HG03342 (cell line): ENCODE data around the gene GRHL3.
A peak's percentile ranks its signal among the peaks of the same experiment; 100 is the strongest.

Experiments
- ATAC-seq: cut with Tn5 transposase; IDR thresholded peaks from one replicate; pipeline ENCODE4 v1.9.1; 2021; ENCODE audit warnings: mild to moderate bottlenecking, moderate library complexity; ENCODE audit not compliant: unreplicated experiment

The GRHL3 gene

DNA sequence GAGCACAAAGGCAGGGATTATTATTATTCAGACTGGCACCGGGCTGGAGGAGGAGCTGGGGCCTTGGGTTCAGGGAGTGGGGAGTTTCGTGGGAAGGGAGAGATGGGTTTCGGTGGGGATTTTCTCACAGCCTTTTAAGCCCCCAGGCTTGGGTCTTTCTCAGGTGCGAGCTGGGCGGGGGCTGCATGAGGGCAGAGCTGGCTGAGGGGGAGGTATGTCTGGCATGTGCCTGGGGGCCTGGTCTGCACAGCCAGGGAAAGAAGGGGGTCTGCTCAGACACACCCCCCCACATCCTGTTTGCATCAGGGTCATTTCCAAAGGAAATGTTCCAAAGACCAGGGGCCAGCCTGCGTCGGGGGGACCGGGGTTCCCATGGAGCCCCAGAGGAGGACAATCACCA lies 21.6 kb downstream of the GRHL3 start:
- ATAC-seq, result no peak

DNA sequence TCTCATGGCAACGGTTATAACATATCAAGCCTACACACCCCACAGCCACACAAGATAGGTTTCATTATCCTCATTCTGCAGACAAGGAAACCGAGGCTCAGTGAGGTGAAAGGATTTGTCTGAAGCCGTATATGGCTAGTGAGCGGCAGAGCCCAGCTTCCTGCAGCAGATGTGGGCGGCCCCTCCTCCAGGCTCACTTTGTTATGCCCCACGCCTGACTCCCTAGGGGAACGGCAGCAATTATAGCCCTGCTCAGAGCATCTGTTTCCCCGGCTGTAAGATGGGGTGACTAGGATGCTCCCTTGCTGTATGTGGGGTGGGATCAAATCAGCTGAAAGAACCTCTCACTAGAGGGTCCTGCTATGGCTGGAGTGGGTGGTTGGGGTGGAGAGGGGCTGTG lies 22.1 kb downstream of the GRHL3 start:
- ATAC-seq, result no peak

DNA sequence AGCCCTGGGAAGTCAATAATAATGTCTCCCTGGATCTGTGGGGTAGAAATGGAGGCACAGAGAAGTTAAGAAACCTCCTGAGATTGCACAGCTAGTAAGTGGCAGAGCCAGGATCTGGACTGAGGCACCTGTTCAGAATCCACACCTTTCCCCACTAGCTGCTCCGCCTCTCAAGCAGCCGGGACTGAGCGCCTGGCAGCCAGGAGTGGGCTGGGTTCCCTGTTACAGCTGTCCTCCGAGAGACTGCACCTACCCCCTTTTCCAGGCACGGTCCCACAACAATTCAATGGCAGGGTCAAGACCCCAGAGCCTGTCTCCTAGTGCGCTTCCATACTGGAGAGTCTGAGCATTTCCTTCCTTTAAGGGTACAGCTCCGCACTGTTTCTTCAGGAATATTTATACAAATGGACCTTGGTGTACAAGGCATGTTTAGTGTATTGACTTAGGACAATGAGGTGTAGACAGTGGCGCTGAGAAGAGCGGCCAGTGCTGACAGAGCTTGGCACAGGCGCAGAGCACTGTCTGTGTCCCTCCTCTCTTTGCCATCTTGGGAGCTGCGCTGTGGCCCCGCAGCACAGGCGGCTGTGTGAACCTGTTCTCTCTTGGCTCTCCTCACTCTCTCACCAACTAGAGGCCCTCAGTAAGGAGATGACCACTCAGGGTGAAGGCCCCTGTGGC lies 24.4 kb downstream of the GRHL3 start:
- no peak for ATAC-seq

DNA sequence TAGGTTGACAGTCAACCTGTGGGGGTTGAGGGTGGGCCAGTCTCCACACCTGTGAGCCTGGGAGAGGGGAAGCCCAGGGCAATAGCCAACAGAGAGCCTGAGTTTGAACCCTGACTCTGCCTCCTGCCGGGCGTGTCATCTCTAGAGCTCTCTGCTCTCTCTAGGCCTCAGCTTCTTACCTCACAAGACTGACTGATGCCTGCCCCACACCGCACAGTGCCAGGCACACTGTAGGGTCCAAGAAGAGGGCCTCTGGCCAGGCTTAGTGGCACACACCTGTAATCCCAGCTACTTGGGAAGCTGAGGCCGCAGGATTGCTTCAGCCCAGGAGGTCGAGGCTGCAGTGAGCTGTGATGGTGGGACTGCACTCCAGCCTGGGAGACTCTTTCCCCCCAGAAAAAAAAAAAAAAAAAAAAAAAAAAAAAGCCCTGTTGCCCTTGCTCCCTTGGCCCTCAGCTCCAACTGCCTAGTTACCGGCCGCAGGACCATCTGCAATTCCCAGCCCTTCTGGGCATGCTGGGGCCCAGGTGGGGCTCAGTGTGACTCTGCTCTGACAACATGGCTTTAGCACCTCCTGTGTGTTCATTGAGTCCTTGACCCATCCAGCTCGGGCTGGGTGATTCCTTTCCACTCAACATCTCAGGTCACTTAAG lies 25.1 kb downstream of the GRHL3 start:
- ATAC-seq, result no peak

DNA sequence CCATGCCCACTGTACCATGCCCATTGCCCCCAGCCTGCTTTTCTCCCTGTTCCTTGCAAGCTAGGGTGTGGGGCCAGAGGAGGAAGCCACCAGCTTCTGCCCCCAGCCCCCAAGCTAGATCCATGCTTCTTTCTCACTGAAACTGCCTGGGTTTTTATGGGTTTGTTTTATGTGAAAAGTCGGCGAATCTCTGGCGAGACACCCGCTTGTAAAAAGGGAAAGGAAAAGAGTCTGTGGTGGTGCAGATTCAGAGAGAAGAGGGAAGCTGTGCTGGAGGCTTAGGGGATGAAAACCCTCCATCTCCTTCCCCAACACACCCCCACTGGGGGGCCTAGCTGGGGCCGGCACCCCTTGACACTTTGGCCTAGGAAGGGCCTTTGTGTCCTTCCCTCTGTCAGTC lies 26.2 kb downstream of the GRHL3 start:
- no peak for ATAC-seq

DNA sequence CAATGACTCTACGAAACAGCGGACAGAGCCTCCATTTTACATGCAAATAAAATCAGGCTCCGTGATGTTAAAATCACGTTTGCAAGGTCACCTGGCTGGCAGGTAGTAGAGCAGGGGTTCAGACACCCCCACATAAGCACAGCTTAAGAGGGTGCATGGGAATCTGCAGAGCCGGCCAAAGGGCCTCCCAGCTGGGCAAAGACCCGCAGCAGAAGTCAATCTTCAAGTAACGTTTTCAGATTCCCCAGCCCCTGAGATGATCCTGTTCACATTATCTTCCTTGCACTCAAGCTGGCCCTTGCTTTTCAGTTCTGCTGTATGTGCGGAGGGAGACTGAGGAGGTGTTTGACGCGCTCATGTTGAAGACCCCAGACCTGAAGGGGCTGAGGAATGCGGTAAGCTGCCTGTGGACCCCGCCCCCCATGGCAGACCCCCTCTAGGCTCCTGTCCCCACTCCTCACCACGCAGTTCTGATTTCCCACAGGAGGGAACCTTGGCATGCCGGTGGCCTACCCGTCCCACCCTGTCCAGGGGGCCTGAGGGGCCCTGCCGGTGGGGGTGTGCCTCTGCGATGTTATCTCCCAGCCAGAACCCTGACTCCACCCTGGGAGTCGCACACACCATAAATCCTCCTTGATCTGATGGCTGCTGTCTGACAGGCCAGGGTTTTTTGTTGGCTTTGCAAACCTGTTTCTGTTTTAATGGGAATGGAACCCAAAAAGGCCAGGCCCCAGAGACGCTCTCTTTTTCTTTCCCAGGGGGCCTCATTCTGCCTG lies 28.2 kb downstream of the GRHL3 start:
- ATAC-seq, result no peak

DNA sequence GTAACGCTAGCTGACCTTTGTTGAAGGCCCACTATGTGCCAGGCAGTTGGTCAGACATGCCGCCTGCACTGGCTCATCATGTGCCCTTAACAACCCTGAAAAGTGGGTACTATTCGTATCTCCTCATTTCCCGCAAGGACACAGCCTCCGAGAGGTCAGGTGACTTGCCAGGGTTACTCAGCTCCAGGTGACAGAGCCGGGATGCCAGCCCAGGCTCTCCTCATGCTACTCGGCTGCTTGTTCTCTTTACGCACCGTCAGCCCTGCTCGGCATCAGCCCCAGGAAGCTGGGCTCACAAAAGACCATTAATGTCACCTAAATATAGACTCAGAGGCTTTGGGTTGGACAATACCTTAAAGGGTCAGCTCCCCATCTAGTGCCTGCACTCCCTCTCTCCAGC lies 29.0 kb downstream of the GRHL3 start:
- no peak for ATAC-seq

DNA sequence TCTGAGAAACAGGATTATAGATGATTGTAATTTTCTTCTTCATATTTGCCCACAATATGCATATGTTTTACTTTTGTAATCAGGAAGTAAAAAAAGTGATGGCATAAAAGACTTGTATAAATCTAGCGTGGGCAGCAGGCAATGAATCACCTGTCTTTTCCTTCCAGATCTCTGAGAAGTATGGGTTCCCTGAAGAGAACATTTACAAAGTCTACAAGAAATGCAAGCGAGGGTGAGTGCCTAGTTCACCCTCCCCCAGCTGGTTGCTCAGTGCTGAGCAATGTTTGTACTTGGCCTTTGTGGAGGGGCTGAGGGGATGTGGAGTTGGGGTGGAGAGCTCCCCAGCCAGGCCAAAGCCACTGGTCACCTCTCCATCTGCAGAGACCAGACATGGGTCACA lies 30.7 kb downstream of the GRHL3 start:
- no peak for ATAC-seq

DNA sequence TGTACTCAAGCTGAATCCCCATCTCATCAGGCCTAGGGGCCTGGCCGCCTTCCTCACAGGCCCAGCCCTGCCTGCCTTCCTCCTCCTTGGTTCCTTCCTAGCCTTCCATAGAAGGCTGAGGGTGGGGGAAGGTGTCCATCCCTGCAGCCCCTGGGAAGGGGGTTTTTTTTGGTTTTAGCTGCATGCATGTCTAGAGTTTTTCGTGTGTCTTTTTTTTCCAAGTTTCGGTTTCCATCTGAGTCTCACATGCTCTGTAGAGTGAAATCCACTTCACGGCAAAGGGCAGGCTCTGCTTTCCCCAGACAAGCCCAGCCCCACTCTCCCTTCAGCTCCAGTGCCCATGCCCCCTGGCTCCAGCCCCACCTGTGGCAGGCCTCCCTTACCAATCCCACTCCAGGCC lies 32.1 kb downstream of the GRHL3 start:
- no peak for ATAC-seq

DNA sequence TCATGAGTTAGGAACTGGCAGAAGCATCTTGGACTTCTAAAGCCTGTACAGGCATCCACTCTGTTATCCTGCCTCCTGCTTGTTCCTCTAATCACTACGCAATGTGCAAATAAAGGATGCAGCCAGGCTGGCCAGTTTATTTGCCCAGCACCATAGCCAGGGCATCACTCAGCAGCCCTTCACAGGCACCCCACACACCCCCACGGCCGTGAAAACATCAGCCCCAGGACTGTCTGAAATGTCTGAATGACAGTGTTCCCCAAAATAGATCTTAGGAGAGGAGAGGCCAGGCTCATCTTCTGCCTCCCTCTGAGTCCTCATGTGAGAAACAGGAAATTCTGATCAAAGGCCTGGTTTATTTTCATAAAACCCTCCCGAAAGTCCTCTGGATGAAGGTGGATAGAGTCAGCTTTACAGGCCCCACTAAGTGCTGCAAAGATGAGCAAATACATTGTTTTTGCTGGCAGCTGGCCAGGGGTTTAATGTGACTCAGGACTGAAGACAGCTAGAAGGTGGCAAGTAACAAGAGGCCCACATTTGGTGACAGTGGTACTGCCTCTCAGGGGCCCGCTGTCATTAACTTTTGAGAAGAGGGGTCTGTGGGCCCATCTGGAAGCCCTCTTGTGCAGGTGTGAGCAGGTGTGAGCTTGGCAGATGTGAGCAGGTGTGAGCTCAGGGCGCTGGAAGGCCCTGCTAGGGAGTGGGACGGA lies 32.9 kb downstream of the GRHL3 start:
- no peak for ATAC-seq

DNA sequence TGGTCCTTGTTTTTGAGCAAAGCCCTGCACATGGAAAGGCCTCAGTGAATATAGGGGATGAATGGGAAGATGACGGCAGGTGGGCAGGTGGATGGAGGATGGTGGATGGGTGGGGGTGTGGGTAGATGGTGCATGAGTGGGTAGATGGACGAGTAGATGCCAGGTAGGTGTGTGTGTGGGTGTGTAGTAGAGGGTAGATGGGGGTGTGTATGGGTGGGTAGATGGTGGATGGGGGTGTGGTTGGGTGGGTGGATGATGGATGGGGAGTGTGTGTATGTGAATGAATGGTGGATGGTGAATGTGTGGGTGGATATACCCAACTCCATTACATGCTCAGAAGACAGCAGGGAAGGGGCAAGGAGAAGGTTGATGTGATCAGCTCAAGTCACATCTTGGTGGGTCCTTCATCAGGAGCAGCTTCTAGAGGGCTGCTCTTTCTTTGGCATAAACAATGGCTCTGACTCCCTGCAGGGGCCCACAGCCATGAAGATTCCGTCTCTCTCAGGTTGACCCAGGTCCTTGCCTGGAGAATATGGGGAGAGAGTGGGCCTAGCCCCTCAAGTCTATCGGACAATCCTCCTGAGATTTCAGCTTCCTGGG lies 34.2 kb downstream of the GRHL3 start:
- no peak for ATAC-seq

DNA sequence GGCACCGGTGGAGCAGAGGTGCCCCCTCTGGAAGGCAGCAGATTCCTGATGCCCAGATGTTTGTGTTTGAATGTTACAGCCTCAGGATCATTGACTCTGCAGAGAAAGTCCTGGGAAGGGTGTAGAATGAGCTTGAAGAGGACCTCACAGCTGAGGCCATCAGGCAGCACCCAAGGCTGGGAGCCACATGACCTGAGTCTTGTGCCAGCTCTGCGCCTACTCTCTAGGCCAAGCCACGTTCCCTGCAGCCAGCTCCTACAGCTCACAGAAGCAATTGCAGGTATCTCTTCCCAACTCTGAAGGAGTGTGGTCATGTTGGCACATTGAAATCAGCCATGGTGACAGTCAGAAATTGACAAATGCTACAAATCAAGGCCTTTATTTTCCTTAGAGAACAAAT lies 36.3 kb downstream of the GRHL3 start:
- no peak for ATAC-seq

DNA sequence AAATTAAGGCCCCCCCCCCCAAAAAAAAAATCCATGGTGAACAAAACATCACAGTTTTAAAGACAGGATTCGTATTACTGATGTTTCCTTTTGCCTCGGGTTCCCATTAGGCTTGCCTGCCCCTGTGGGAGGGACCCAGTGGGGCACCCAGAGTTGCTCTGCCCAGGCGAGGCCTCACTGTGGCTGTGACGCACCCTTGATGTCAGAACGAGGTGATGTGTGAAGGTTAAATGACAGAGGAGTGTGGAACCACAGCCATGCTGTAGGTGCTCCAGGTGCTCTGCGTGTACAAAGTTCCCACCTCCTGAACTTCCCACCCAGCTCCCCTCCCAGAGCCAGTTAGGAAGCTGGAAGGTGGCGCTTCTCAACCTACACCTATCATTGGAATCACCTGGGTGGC lies 37.9 kb downstream of the GRHL3 start:
- no peak for ATAC-seq

DNA sequence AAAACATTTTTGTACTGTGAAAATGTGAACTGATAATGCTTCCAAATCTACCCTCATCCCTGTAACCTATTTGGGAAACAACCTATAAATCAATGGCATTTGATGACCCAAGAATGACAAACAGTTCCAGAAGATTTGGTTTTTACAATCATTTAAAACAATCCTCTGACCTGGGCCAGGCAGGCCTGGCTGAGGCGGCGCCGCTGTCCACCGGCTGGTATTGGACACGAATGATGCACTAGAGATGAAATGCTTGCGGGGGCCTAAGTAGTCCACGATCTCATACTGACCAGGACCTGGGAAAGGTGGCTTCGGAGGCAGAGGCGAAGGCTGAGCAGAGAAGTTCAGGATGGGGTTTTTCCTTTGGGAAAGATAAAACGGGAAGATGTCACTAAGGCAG lies 41.5 kb downstream of the GRHL3 start:
- ATAC-seq, result no peak

DNA sequence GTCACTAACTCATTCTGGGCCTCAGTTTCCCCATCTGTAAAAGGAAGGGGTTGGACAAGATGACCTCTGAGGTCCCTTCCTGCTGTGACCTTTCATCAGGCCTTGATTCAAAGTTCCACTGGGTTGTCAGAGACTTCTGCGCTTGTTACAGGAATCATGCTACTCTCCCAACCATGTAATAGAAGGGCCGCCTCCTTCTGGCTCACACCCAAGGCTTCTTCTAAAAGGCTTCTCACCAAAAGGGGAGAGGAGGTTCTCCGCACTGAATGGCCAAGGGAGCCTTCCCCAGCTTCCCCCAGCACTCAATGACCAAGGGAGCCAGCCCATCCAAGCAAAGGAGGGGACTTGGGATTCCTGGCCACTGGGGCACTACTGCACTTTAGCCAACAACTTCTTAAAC lies 42.7 kb downstream of the GRHL3 start:
- no peak for ATAC-seq

DNA sequence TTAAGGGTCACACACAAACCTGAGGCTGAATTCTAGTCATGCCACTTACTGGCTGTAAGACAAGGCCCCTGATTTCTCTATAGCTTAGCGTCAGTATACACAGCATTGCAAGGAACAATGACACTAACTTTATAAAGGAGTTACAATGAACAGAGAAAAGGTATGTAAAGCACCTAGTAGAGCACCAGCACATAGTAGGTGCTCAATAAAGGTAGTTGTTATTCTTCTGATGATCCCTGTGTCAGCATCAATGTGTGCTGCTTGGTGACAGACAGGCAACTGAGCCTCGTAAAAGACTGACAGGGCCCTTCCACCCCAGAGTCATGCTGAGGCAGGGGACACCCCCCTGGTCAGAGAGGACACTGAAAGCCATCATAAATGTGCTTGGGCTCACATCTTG lies 43.2 kb downstream of the GRHL3 start:
- no peak for ATAC-seq

DNA sequence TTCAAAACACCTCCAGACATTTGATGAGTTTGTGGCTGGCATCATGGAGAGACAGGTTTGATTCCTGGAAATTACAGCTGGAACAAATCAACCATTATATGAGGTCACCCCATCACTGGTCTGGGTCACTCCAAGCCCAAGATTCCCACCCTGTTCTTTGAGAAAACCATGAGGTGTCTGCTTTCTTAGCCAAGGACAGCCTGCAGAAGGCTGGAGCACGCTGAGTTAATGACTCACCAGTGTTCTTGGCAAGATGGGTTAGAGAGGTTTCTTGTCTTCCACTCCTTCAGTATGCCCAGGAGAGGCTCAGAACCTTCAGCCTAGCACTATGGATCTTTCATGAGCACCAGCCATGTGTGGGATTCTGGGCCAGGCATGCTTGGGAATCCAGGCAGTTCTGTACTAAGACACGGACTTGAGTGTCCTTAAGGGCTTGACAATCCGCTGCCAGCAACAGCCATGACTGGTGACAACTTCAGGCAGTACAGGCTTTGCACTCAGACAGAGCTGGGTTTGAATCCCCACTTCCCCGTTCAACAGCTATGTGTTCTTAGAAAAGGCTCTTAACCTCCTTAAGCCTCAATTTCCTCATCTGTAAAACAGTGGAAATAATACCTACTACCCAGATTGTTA lies 43.9 kb downstream of the GRHL3 start:
- ATAC-seq, result no peak

DNA sequence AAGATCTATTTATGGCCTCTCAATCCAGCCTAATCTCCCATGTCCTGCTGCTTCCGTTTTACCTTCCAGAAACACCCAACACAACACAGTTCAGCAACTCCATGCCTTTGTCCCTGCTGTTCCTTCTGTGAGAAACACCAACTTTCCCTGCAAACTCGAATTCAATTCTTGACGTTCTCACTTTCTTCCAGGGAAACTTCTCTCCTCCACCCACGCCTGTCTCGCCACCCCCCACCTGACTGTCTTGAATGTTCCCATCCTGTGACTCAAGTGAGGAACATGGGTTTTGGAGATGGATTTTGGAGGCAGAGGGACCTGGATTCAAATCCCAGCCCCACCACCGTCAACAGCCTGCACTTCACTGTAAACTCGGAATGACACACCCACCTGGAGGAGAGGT lies 44.8 kb downstream of the GRHL3 start:
- ATAC-seq, result no peak

DNA sequence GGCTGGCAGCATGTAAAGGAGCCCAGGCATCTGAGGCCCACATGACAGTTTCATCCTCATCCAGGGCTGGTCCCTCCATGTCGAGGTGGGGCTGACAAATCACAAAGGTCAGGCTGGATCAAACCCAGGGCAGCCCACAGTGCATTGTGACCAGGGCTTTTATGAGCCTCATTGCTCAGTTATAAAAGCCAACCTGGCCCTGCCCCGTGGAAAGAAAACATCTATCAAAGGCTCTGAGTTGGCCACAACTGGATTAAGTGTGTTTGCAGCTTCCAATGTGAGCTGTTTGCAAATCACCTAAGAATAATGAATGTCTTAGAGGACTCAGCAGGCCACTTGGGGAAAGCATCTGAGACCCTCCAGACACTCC lies 45.4 kb downstream of the GRHL3 start:
- no peak for ATAC-seq

DNA sequence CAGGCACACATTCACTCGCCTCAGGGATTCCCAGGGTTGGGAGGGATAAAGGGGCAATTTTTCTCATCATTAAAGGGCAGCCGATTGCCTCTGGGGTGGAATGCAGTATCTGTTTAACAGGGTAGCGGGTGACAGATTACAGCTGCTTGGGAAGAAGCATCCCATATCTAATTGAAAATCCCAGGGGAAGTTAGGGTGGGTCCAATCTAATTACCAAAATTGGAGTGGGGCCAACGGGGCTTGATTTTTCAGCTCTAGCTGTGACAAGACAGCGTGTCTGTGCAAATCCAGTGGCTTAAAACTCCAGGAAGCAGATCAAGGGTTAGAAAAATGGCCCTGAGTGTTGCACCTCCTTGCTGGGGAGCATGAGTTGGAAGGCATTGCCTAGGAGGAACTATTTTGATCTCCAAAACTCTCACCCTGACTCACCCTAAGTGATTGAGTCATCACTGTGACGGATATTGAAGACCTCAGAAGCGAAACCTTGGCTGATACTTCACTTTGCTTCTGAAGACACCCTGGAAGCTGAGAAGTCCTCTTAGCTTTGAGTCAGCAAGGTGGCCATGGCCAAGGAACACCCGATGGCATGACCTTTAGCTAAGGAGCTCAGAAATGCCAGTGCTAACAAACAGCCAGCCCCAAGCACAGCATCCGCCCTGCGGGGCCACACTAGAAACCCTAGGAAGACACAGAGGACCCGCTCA lies 46.0 kb downstream of the GRHL3 start:
- ATAC-seq, result peak; percentile 61
